ENCODE measurements around the gene PRKCE.

The PRKCE gene

GRCh38 chr2:46065152-46065551, 413.7 kb downstream of the PRKCE start:
- no peak for DNase-seq

- no peak for DNase-seq
Observed at GRCh38 chr2:46066116-46066515, 414.6 kb downstream of the PRKCE start.

DNA sequence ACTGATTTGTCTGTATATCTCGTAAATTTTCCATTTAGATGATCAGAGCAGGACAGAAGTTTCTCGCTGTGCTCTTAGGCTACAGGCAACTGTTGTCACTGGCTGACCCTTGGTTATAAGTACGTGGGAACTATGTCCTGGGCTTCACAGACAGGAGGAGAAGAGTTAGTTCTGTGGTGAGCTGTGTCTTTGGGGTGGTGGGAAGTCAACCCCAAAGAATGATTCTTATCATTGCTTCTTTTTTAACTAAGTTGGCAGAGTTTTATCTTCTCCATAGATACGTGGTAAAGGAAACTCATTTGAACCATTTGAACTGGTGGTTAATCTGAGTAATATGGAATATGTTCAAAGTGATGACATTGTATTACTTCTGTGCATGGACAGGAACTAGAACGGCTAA, 415.1 kb downstream of the PRKCE start:
- DNase-seq = no peak

DNA sequence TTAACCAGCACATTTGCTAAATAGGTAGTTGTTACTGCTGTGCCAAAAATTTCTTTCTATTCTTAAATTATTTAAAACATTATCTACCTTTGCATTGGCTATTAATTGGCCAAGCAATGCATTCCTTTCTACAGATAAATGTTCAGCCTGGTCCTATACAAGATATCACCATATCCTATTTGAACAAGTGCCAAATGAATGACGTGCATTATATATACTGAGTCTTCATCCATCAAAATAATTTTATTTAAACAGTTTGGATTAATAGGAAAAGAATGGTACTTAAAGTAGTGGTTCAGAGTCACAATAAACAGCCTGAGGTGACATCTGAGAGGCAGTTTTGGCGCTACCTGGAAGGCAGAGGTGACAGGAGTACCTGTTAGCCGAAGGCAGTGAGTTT, 415.6 kb downstream of the PRKCE start:
- DNase-seq = no peak

DNA sequence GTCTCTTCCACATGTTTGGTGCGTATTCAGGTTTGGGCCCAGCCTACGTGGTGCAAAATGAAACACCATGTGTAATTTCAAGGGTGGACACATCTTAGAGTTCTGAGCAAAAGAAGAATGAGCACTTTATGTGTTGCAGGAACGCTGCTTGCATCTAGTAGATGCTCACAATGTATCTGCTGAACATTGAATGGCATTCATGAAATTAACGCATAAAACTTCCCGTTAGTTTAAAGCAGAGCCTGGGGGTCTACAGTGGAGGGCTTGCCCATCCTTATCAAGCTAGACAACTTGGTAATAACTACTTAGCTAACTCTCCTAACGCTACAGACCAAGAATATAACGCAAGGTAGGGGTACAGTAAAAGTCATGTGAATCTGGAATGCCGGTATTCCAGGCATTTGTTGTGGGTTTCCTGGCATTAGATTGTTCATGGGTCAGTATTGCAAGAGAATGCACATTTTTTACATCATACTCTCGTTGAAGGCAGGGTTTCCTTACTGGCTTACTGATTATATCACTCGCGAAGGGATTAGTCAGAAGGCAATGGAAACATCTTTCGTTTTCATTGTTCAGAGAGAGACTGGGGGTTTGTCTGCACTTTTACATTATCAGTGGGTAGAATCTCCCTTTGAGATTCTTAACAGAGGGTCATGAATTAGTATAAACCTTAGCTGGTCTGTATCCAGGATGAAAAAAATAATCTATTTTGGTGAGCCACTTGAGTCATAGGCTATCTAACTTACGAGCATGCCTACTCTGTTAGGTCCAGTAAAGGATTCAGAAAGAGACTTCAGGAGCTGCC, 416.2 kb downstream of the PRKCE start:
- no peak for DNase-seq

- no peak for DNase-seq
Observed at GRCh38 chr2:46068636-46069035, 417.2 kb downstream of the PRKCE start.

DNA sequence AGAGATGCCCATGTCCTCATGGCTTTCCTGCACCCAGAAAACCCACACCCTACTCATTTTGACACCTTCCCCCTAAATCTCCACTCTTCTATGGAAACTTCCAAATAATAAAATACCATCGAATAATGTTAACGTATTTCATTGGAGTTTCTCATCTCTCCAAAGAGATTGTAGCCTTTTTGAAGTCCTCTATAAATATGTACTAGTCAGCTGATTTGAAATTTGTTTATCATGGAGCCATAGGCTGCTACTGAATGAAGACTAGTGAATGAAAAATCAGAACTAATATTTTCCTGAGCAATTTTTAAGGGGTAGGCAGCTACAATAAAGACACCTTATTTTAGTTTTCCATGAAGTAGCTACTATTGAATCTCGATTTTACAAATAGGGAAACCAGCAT, 419.6 kb downstream of the PRKCE start:
- DNase-seq = no peak

- DNase-seq = no peak
Observed at GRCh38 chr2:46072101-46072820, 420.8 kb downstream of the PRKCE start.

- no peak for DNase-seq
Observed at GRCh38 chr2:46073540-46074046, 422.1 kb downstream of the PRKCE start.

- DNase-seq = no peak
Observed at GRCh38 chr2:46074501-46074900, 423.0 kb downstream of the PRKCE start.

GRCh38 chr2:46075848-46076247, 424.4 kb downstream of the PRKCE start:
- no peak for DNase-seq

DNA sequence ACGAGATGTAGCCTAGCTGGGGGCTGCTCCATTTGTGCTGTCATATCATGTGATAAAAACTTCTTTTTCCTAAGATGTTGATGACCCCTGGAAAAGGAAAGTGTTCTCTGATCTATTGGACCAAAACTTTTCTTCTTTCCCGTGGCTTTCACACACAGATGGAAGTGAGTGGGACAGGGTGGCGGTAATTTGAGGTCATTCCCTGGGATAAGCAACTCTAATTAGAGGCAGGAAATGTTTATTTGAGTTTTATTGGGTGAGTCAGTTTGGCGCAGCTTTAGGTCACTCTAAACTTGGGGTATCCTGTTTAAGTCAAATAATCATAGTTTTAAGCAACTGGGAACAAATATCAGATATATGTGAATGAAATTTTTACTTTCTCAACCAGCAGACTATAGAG, 424.8 kb downstream of the PRKCE start:
- no peak for DNase-seq

DNA sequence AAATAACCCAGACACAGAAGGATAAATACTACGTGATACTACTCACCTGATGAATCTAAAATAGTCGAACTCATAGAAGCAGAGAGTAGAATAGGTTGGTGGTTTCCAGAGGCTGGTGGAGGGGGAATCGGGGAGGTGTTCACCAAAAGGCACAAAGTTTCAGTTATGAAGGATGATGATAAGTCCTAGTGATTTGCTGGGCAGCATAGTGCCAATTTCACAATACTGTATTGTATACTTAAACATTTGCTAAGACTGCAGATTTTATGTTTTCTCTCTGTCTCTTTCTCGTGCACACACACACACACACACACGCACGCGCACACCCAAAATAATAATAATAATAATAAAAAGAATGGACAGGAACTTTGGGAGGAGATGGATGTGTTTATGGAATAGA, 425.4 kb downstream of the PRKCE start:
- no peak for DNase-seq

- DNase-seq = no peak
Observed at GRCh38 chr2:46077522-46078107, 426.1 kb downstream of the PRKCE start.

DNA sequence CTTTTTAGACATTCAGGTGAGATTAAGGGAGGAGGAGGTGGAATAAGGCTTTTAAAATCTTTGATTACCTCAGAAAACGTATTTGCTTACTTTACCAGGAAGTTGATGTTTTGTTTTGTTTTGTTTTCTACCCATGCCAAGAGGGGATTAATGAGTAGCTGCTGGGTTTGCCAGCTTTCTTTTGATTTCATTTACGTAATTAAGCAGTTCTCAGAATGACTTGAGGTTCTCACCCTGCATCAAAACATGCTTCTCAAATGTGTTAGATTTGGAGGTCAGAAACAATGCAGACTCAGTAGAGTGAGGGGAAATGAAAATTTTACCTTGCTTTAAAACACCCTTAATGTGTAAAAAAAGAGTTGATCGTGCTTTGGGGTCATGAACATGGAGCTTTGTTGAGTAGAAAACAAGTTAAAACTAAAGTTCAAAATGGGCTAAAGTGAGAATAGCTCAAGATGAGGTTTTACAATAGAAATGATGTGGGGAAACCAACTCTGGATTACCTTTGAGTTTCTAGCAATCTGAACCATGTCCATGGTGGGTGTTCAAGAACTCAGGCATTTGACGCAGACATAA, 428.6 kb downstream of the PRKCE start:
- DNase-seq = no peak

DNA sequence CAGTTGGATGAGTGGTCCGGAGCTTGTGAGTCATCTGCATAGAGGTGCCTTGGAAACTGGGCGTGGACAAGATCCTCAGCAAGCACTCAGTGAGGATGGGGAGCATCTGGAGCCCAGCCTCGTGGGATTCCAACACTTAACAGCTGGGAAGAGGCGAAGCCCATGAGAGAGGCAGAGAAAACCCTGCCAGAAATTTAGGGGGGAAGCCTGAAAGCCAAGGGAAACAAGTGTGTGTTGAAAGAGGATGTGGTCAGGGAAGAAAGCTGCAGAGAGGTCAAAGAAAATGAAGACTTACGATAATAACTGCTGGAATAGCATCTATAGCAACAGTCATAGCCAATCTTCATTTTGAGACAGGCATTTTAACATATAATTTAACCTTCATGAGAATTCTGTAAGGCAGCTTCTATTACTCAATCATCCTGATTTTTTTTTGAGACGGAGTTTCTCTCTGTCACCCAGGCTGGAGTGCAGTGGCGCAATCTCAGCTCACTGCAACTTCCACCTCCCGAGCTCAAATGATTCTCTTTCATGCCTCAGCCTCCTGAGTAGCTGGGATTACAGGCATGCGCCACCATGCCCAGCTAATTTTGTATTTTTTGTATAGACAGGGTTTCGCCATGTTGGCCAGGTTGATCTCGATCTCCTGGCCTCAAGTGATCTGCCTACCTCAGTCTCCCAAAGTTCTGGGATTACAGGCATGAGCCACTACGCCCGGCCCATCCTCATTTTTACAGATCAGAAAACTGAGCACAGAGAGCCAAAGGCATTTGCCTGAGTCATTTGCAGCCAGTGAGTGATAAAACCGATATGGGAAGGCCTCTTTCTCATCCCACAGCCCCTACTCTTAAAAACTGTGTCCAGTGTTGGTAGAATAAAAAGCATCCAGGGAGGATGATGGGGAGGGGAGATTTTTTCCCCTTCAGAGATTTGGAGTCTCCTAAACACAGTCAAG, 431.3 kb downstream of the PRKCE start:
- DNase-seq = no peak

GRCh38 chr2:46086578-46087070, 435.1 kb downstream of the PRKCE start:
- DNase-seq = no peak

GRCh38 chr2:46087492-46087891, 436.0 kb downstream of the PRKCE start:
- DNase-seq = no peak

DNA sequence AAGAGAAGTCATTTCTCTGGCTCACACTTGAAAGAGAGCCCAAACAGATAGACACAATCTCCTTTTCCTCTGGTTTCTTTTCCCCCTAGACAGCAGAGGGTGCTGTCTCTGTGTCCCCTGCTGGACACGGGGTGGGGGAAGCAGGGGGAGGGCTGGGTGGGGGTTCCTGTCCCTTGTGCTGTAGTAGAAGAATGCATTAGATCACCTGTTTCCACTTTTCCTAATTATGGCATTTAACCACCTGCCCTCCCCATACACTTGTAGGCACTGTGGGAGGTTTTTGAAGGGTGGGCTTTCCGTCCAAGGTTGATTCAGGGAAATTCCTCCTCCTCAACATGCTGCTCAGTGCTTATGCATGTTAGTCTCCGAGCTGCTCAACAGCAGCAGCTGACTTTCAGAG, 439.5 kb downstream of the PRKCE start:
- no peak for DNase-seq

GRCh38 chr2:46091961-46092667, 440.6 kb downstream of the PRKCE start:
- DNase-seq = no peak

DNA sequence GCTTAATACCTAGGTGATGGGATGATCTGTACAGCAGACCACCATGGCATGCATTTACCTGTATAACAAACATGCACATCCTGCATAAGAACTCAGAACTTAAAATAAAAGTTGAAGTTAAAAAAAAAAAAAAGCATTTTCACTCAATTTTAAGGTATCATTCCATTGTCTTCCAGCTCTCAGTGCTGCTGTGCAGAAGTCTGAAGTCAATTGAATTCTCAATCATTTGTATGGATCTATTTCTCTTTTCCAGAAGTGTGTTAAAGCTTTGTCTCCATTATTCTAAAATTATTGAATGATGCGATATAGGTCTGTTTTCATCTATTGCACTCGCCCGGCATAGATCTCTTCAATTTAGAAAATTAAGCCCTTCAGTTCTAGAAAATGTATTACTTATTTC, 443.2 kb downstream of the PRKCE start:
- DNase-seq = no peak
